Astrocyte (in vitro differentiated cells and primary cell): ENCODE measurements around the gene KLRC3. TPM values are rescaled to one million over a fixed set of nuclear protein-coding genes. Genes with fewer than 3 reads are reported as not detected.

ENCODE experiments used
- DNase-seq: peaks from one replicate; pipeline ENCODE4 v3.0.0-alpha.2; 2010; ENCODE audit warnings: low read depth
- FAIRE-seq: peaks from 2 replicates; lab custom pipeline; 2011; peaks lifted over from hg19 to GRCh38; lab: Jason Lieb, UNC
- H2AFZ ChIP-seq: 2 replicates; pipeline ENCODE4 v1.6.0; 2012; ENCODE audit warnings: low read depth, low read length, inconsistent platforms
- H3K27ac ChIP-seq: 2 replicates; pipeline ENCODE4 v1.5.1; 2011; ENCODE audit warnings: low read depth, low read length, inconsistent platforms
- H3K27me3 ChIP-seq: 2 replicates; pipeline ENCODE4 v1.6.0; 2011; ENCODE audit warnings: low read length, inconsistent platforms; ENCODE audit not compliant: insufficient read depth
- H3K36me3 ChIP-seq: 2 replicates; pipeline ENCODE4 v1.5.1; 2011; ENCODE audit warnings: low read length, inconsistent platforms; ENCODE audit not compliant: insufficient read depth
- H3K4me1 ChIP-seq: 2 replicates; pipeline ENCODE4 v1.5.1; 2011; ENCODE audit warnings: low read length, inconsistent platforms; ENCODE audit not compliant: insufficient read depth
- H3K4me2 ChIP-seq: 2 replicates; pipeline ENCODE4 v1.6.0; 2012; ENCODE audit warnings: low read length, inconsistent platforms
- H3K4me3 ChIP-seq: 2 replicates; pipeline ENCODE4 v1.5.1; 2011; ENCODE audit warnings: low read depth, mild to moderate bottlenecking, low read length, inconsistent platforms; ENCODE audit not compliant: insufficient read depth
- H3K79me2 ChIP-seq: 2 replicates; pipeline ENCODE4 v1.6.0; 2012; ENCODE audit warnings: mild to moderate bottlenecking, low read length, inconsistent platforms; ENCODE audit not compliant: insufficient read depth
- H3K9ac ChIP-seq: 2 replicates; pipeline ENCODE4 v1.6.0; 2012; ENCODE audit warnings: mild to moderate bottlenecking, low read length, inconsistent platforms
- H3K9me3 ChIP-seq: 2 replicates; pipeline ENCODE4 v1.5.1; 2012; ENCODE audit warnings: low read depth, mild to moderate bottlenecking, low read length, inconsistent platforms; ENCODE audit not compliant: insufficient read depth
- H4K20me1 ChIP-seq: 2 replicates; pipeline ENCODE4 v1.6.0; 2012; ENCODE audit warnings: low read length, inconsistent platforms; ENCODE audit not compliant: insufficient read depth
- H3K27ac Mint-ChIP-seq: one replicate; pipeline ENCODE4 v1.8.0; 2021; ENCODE audit warnings: mild to moderate bottlenecking, mixed read lengths; ENCODE audit not compliant: unreplicated experiment
- H3K27me3 Mint-ChIP-seq: one replicate; pipeline ENCODE4 v1.8.0; 2021; ENCODE audit warnings: low read depth, mixed read lengths; ENCODE audit not compliant: unreplicated experiment
- H3K36me3 Mint-ChIP-seq: one replicate; pipeline ENCODE4 v1.8.0; 2021; ENCODE audit warnings: low read depth, mixed read lengths; ENCODE audit not compliant: unreplicated experiment
- H3K4me1 Mint-ChIP-seq: one replicate; pipeline ENCODE4 v1.8.0; 2021; ENCODE audit warnings: low read depth, mixed read lengths; ENCODE audit not compliant: unreplicated experiment
- H3K4me3 Mint-ChIP-seq: one replicate; pipeline ENCODE4 v1.8.0; 2021; ENCODE audit warnings: mild to moderate bottlenecking, moderate library complexity, mixed read lengths; ENCODE audit not compliant: unreplicated experiment
- H3K9me3 Mint-ChIP-seq: one replicate; pipeline ENCODE4 v1.8.0; 2021; ENCODE audit warnings: mild to moderate bottlenecking, mixed read lengths; ENCODE audit not compliant: unreplicated experiment
- EZH2 ChIP-seq: IDR thresholded peaks from 2 replicates; pipeline ENCODE4 v1.6.1; 2012; ENCODE audit warnings: mild to moderate bottlenecking, low read length, inconsistent platforms; ENCODE audit not compliant: insufficient read depth
- total RNA-seq: library from RNA; stranded (reverse); gene quantifications from 2 replicates; pipeline ENCODE4 v1.2.1, GENCODE V29; 2021
- TF ChIP-seq, protein P1 (sequence below): IDR thresholded peaks from 2 replicates; pipeline ENCODE4 v1.5.1; 2011; ENCODE audit warnings: low read depth, mild to moderate bottlenecking, inconsistent platforms, low read length, moderate library complexity; ENCODE audit not compliant: insufficient read depth

KLRC3 gene
- total RNA-seq, 1 donor from 2014 or later, result 1.2 TPM

DNA sequence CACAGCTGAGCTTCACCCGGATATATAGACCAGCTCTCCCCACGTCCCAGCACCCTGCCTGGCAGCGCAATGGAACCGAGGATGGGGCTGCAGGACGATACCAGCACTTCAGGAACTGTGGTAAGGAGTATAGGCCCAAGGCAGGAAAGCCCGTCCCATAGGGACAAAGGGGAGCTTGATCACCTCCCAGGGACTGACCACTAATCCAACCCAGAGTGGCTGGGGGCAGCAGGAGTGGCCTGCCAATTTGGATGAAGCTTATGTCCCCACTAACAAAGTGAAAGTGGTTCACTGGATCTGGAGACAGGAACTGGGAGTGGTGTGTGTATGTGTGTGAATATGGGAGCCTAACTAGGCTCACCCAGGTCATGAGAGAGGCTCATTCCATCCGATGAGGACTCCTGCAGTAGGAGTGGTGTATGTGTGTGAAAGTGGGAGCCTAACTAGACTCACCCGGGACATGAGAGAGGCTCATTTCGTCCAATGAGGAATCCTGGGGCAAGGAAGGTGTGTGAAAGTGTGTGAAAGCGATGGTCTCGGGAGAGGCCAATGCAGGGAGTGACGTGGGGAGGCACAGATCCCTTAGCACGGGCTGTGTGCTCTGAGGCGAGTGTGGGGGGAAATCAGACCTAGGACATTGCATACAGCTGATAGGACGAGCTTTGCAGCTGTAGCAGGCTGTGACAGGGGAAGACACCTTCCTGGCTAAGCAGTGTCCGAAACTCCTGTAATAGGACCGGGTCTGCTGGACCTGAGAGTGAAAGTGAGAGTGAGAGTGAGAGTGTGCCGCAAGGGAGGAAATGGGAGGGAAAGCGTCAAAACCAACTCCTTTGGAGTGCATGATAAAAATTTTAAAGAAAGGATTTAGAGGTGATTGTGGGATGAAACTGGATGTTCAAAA is 56.2 kb downstream of the KLRC3 start:
- Histone ChIP-seq H3K27me3 (no peaks in the 10 kb centered on the region), H3K79me2 (no peaks in the 10 kb centered on the region), H3K9me3 (peaks cover 4% of the 10 kb centered on the region), H3K27ac (peak overlapping the region; percentile 75), H3K4me2 (peak overlapping the region; percentile 97), H2AFZ (peak overlapping the region; percentile 99), H3K9ac (peak overlapping the region; percentile 86), H3K36me3 (no peaks in the 10 kb centered on the region), H3K4me3 (peak overlapping the region; percentile 88), H4K20me1 (no peaks in the 10 kb centered on the region), H3K4me1 (peaks cover 34% of the 10 kb centered on the region)
- peak; percentile 49 for DNase-seq
- Mint-ChIP-seq H3K4me1 (peaks cover 14% of the 10 kb centered on the region), H3K27me3 (no peaks in the 10 kb centered on the region), H3K9me3 (peaks cover 6% of the 10 kb centered on the region), H3K27ac (no peak overlapping the region), H3K4me3 (no peak overlapping the region), H3K36me3 (peaks cover 2% of the 10 kb centered on the region)
- no peak for FAIRE-seq
- no peak for TF ChIP-seq EZH2
- TF ChIP-seq, protein P1, sequence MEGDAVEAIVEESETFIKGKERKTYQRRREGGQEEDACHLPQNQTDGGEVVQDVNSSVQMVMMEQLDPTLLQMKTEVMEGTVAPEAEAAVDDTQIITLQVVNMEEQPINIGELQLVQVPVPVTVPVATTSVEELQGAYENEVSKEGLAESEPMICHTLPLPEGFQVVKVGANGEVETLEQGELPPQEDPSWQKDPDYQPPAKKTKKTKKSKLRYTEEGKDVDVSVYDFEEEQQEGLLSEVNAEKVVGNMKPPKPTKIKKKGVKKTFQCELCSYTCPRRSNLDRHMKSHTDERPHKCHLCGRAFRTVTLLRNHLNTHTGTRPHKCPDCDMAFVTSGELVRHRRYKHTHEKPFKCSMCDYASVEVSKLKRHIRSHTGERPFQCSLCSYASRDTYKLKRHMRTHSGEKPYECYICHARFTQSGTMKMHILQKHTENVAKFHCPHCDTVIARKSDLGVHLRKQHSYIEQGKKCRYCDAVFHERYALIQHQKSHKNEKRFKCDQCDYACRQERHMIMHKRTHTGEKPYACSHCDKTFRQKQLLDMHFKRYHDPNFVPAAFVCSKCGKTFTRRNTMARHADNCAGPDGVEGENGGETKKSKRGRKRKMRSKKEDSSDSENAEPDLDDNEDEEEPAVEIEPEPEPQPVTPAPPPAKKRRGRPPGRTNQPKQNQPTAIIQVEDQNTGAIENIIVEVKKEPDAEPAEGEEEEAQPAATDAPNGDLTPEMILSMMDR, result no peak

DNA sequence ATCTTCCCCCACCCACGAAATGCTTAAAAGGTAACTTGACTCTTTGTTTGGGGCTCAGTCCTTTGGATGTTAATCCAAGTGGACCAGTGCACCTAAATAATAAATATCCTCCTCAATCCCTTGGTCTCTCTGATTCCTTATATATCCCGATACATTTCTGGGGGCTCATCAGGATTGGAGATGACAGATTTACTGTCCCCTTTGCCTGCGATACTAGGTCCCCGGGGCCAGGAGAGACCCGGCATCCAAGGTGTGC is 56.8 kb downstream of the KLRC3 start:
- no peaks in the 10 kb centered on the region for H4K20me1 ChIP-seq
- no peak for TF ChIP-seq EZH2
- TF ChIP-seq, protein P1, result no peak
- Mint-ChIP-seq H3K36me3 (peaks cover 3% of the 10 kb centered on the region), H3K9me3 (peaks cover 6% of the 10 kb centered on the region), H3K27me3 (no peaks in the 10 kb centered on the region), H3K4me3 (no peak overlapping the region), H3K27ac (no peak overlapping the region), H3K4me1 (peaks cover 14% of the 10 kb centered on the region)
- H3K4me2 ChIP-seq, result peak overlapping the region; percentile 97
- H3K79me2 ChIP-seq, result no peaks in the 10 kb centered on the region
- peaks cover 4% of the 10 kb centered on the region for H3K9me3 ChIP-seq
- DNase-seq (no peak), FAIRE-seq (no peak)
- peak overlapping the region; percentile 75 for H3K27ac ChIP-seq
- no peaks in the 10 kb centered on the region for H3K27me3 ChIP-seq
- no peak overlapping the region for H3K4me3 ChIP-seq
- peaks cover 34% of the 10 kb centered on the region for H3K4me1 ChIP-seq
- H3K36me3 ChIP-seq, result no peaks in the 10 kb centered on the region
- peak overlapping the region; percentile 86 for H3K9ac ChIP-seq
- H2AFZ ChIP-seq, result peak overlapping the region; percentile 99
